IPS-18c (cell line): ENCODE data around the gene DAAM2.

Source experiments
- H3K4me3 ChIP-seq: 2 replicates; pipeline ENCODE4 v1.7.0; 2013; ENCODE audit warnings: low read depth, mild to moderate bottlenecking, low read length, moderate library complexity; ENCODE audit not compliant: insufficient read depth
- H3K9me3 ChIP-seq: one replicate; pipeline ENCODE4 v1.6.1; 2013; ENCODE audit warnings: mild to moderate bottlenecking, low read length, moderate library complexity; ENCODE audit not compliant: control insufficient read depth, insufficient read depth

DAAM2 gene

GRCh38 chr6:39887692-39888450 is 95.7 kb downstream of the DAAM2 start:
- H3K4me3 ChIP-seq: no peak overlapping the region
- H3K9me3 ChIP-seq: peaks cover under 1% of the 10 kb centered on the region

DNA sequence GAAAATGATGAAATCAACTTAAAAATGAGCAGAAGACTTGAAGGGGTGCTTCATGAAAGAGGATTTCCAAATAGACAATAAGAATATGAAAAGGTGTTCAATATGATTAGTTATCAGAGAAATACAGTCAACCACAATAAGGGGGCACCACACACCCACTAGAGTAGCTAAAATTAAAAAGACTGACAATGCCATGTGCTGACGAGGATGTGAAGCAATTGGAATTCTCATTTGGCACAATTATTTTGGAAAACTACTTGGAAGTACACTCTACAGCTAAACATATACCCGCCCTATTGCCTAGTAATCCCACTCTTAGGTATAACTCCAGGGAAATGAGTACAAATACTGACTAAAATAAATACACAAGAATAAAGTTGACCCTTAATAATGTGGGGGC is 97.1 kb downstream of the DAAM2 start:
- Histone ChIP-seq H3K9me3 (no peaks in the 10 kb centered on the region), H3K4me3 (no peak overlapping the region)

DNA sequence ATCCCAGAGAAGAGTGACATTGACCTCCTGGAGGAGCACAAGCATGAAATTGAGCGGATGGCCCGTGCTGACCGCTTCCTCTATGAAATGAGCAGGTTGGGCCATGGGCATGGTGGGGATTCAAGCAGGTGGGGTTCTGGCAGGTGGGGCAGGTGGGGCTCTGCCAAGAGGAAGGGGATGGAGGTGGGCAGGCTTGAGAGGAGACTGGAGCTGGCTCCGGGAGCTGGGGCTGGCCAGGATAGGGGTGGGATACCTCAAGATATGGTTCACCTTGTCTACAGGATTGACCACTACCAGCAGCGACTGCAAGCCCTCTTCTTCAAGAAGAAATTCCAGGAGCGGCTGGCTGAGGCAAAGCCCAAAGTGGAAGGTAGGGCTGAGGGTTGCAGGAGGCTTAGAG is 99.2 kb downstream of the DAAM2 start:
- no peaks in the 10 kb centered on the region for H3K9me3 ChIP-seq
- H3K4me3 ChIP-seq: no peak overlapping the region

DNA sequence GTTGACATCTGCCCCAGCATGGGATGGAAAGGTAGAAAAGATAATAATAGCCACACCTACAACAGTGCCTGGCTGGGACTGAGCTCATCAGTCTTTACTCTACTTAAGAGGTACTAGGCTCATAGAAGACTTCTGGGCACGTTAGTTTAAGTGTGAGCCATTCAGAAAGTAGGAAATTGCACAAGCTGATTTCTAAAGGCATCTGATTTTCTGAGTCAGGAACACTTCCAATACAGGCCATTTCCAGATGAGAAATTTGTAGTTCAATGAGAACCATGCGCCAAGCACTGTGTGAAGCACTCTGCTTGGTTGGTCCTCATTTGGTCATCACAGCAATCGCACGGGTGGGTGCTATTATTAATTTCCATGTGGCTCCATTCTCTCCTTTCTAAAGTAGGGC is 99.8 kb downstream of the DAAM2 start:
- Histone ChIP-seq H3K4me3 (no peak overlapping the region), H3K9me3 (no peaks in the 10 kb centered on the region)

- Histone ChIP-seq H3K9me3 (no peaks in the 10 kb centered on the region), H3K4me3 (no peak overlapping the region)
Observed at GRCh38 chr6:39892490-39893129, 100.4 kb downstream of the DAAM2 start.

GRCh38 chr6:39893286-39893685 is 101.1 kb downstream of the DAAM2 start:
- Histone ChIP-seq H3K9me3 (no peaks in the 10 kb centered on the region), H3K4me3 (no peak overlapping the region)

DNA sequence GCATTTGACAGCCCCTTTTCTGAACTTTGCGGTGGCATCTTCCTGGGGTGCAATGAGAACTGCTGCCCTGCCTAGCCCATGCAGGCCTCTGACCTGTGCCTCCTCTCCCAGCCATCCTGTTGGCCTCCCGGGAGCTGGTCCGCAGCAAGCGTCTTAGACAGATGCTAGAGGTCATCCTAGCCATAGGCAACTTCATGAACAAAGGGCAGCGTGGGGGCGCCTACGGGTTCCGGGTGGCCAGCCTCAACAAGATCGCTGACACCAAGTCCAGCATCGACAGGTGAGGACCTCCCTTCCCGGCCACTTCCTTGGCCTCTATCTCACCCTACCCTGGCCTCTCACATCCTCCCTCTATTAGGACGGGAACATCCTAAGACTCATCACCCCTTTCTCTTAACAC is 104.5 kb downstream of the DAAM2 start:
- Histone ChIP-seq H3K9me3 (no peaks in the 10 kb centered on the region), H3K4me3 (no peak overlapping the region)

GRCh38 chr6:39897698-39898097 is 105.5 kb downstream of the DAAM2 start:
- H3K4me3 ChIP-seq: no peak overlapping the region
- no peaks in the 10 kb centered on the region for H3K9me3 ChIP-seq

DNA sequence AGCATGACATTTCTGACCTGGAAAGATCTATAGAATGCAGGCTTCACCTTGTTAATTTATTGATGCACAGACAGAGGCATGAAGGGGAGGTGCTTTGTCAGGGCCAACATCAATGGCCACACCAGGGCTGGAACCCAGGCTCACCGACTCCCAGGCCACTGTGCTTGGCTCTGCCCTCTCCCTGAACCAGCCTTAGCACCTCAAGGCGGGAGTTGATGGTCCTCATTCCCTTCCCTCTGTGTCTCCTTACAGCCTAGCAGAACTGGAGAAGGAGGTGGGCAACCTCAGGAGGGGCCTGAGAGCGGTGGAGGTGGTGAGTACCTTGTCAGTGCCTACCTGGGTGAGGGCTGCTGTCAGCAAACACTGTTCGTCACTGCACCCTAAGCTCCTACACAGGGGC is 106.4 kb downstream of the DAAM2 start:
- Histone ChIP-seq H3K4me3 (no peak overlapping the region), H3K9me3 (no peaks in the 10 kb centered on the region)

DNA sequence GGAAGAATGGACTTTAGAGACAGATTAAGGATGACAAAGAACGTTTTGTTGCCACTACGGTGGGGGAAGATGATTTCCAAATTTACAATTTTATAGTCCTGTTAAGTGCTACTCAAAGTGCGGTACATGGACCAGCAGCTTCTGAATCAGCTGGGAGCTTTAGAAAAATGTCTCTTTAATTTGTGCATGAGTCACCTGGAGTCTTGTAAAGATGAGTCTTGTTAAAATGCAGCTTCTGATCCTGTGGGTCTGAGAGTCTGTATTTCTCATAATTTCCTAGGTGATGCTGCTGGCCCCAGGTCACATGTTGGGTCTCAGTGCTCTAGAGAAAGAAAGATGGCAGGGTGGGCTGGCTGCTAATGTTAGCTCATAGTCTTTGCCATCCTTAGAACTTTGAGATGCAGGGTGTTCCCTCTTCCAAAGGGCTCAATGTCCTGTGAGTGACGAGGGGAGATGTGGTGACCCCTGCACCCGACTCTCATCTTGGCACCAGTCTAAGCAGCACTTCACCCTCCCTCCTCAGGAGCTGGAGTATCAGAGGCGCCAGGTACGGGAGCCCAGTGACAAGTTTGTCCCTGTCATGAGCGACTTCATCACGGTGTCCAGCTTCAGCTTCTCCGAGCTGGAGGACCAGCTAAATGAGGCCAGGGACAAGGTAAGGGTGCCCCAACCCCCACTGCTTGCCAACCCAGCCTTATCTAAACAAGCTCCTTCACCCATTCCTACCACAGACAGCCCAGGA is 107.5 kb downstream of the DAAM2 start:
- H3K4me3 ChIP-seq: no peak overlapping the region
- no peaks in the 10 kb centered on the region for H3K9me3 ChIP-seq

DNA sequence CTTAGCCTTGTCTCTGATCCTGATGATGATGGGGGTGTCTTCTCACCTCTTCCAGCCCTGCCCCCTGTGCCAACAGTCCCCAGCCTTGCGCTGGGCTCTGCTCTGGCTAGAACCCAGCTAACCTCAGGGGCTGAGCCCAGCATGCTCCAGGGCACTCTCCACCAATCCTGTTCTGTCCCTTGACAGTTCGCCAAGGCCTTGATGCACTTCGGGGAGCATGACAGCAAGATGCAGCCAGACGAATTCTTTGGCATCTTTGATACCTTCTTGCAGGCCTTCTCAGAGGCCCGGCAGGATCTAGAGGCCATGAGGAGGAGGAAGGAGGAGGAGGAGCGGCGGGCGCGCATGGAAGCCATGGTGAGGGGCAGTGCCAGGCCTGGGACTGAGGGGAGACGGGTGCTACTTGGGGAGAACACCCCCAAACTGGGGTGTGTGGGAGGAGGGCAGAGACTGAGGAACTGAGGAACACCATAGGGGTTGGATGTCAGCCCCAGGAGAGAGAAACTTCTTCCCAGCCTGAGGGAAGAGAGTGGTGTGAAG is 109.0 kb downstream of the DAAM2 start:
- no peaks in the 10 kb centered on the region for H3K9me3 ChIP-seq
- H3K4me3 ChIP-seq: no peak overlapping the region

DNA sequence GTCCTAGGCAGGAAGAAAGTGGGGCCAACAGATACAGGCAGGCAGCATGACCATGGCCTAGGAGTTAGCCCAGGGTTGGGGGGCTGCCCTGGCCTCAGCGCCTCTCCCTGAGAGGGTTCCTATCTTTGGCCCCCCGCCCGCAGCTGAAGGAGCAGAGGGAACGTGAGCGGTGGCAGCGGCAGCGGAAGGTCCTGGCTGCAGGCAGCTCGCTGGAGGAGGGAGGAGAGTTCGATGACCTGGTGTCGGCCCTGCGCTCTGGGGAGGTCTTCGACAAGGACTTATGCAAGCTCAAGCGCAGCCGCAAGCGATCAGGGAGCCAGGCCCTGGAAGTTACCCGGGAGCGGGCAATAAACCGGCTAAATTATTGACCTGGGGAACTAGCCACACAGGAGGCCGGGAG is 109.5 kb downstream of the DAAM2 start:
- Histone ChIP-seq H3K4me3 (no peak overlapping the region), H3K9me3 (no peaks in the 10 kb centered on the region)

DNA sequence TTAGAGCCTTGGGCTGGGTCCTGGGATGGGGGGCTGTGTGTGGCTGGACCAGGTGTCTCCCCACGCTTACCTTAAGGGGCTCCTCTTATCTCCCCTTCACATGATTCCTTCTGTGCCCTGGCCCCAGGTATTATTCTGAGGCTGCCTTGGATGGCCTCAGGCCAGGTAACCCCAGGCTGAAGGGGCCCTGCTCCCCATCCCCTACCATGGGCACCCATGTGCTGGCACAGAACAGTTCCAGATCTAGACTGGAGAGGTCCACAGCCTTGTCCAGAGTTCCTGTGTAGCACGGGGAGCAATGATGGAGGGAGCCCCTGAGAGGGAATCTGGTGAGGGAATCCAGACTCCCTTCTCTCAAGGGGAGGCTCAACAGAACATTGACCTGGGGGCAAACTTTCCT is 110.0 kb downstream of the DAAM2 start:
- Histone ChIP-seq H3K9me3 (no peaks in the 10 kb centered on the region), H3K4me3 (no peak overlapping the region)

GRCh38 chr6:39902786-39903465 is 110.8 kb downstream of the DAAM2 start:
- Histone ChIP-seq H3K9me3 (no peaks in the 10 kb centered on the region), H3K4me3 (no peak overlapping the region)

DNA sequence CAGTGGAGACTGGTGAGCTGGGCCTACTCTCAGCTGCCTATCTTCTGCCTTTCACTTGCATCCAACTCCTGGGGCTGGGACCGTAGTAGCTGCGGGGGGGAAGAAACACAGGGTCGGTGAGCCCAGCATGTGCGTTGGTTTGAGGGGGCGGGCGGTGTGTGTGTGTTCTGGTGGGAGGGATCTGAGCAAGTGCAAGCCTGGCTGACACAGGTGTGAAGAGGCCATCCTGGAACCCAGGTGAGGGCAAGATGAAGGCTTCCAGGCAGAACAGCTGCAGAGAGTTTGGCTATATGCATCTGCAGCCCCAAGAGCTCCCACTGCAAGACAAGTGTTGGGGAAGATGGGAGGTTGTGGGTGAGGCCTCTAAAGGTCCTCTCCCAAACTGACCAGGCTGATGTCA is 111.5 kb downstream of the DAAM2 start:
- no peak overlapping the region for H3K4me3 ChIP-seq
- H3K9me3 ChIP-seq: no peaks in the 10 kb centered on the region

DNA sequence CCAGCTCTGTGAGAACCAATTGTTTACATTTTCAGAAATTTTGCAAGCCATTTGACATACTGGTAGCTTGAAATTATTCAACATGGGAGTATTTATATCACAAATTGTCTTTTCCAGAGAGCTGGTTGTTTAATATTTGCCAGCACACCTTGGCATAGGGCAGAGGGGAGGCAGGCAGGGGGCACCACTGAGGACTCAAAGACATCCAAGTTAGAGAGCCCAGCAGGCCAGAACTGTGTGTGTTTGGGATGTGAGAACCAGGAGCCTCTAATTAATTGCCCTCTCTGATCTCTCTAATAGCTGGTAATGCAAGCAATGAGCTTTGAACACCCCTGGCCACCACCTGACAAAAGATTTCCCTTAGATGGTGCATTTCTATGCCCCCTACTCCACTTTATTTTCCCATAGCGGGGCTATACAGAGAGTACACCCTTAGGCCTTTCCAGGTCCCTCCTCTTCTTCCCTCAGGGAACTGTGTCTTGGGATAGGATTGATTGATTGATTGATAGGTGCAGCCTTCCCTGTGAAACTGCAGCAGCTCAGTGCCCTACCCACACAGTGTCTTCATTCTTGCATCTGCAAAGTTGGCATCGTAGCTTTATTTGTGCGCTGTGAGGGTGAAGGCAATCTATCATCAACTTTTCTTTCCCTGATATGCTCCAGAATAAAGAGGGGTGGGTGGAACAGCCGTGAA is 112.9 kb downstream of the DAAM2 start:
- H3K4me3 ChIP-seq: no peak overlapping the region
- H3K9me3 ChIP-seq: no peaks in the 10 kb centered on the region

DNA sequence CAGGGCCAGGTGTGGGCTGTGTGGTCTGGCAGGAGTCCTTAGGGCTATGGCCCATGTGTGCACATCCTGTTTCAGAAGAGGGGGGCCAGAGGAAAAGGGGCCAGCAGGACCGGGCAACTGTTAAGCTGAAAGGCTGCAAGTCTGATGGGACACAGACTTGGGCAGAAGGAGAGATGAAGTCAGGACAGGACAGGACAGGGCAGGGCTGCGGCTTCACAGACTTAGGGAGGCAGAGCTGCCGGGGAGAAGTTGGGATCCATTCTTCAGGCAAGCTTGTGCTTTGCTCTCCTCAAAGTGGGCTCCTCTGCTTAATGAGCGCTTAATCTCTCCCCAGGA is 113.4 kb downstream of the DAAM2 start:
- Histone ChIP-seq H3K9me3 (no peaks in the 10 kb centered on the region), H3K4me3 (no peak overlapping the region)
